Measurements from ENCODE around the gene GSDME. TPM values are rescaled to one million over a fixed set of nuclear protein-coding genes. Genes with fewer than 3 reads are reported as not detected.

Gene GSDME
- total and polyA plus RNA-seq, 4 donors: 12.0 to 53.6 (median 34.2) TPM

DNA sequence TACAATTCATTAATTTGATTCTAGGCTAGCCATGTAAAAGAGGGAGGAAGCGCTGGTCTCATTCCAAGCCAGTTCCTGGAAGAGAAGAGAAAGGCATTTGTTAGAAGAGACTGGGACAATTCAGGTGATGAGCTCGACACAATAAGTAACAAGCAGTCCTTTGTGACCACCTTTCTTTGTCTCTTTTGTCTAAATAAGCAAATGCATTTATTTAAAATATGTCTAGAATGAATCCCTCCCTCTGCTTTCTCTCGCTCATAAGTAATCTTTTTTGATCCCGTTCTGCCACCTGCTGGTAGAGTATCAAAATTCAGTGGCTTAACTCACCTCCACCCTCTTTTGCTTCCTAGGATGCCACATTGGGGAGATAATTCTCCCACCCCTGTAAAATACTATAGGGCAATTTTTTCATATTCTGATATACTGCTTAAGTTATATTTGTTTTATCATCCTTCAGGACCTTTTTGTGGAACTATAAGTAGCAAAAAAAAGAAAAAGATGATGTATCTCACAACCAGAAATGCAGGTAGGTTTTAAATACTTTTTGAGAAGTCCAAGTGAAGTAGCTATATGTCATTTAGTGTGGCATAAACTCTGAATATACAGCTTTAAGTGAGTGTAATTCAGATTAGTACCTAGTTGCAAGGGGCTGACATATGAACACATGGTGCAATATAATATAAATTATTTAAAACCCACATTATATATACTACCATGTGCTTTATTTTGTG is 91.5 kb downstream of the GSDME start:
- no peaks in the 10 kb centered on the region for H3K9me3 ChIP-seq (ENCODE audit: control insufficient read depth, insufficient read depth, low read length)
- H3K27me3 ChIP-seq (ENCODE audit: control insufficient read depth, insufficient read depth, low read length): no peaks in the 10 kb centered on the region
- H3K4me1 ChIP-seq (ENCODE audit: control insufficient read depth, insufficient read depth, low read length): no peaks in the 10 kb centered on the region
- H3K36me3 ChIP-seq (ENCODE audit: control insufficient read depth, insufficient read depth, low read length): no peaks in the 10 kb centered on the region
- H3K27ac ChIP-seq (ENCODE audit: low read depth, low read length): no peak overlapping the region
- peak; percentile 31 to 91 (median 49) for DNase-seq (ENCODE audit: low read depth in 4 of 6, low spot score in 6 of 6)
- WGBS (ENCODE audit: insufficient coverage): 100% methylated on average over 1 of the region's 4 CpGs
- H3K4me3 ChIP-seq (ENCODE audit: low read depth, low read length): no peak overlapping the region

DNA sequence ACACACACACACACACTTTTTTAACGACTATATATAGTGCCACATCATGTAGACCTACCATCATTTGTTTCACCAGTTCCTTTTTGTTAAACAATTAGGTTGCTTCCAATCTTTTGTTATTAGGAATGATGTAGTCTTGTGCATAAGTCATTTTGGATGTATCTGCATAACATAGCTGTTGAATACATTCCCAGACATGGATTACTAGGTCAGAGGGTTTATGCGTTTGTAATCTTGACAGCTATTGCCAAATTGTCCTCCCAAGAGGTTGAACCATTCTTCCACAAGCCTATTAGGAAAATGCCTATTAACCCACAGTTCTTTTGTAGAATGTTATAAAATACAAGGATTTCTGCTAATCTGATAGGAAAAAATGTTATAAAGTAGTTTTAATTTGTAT is 96.7 kb downstream of the GSDME start:
- peak in 1 of 6 donors; percentile 5 for DNase-seq (ENCODE audit: low read depth in 4 of 6, low spot score in 6 of 6)
- no peaks in the 10 kb centered on the region for H3K27me3 ChIP-seq (ENCODE audit: control insufficient read depth, insufficient read depth, low read length)
- H3K4me3 ChIP-seq (ENCODE audit: low read depth, low read length): no peak overlapping the region
- H3K4me1 ChIP-seq (ENCODE audit: control insufficient read depth, insufficient read depth, low read length): no peaks in the 10 kb centered on the region
- no peak overlapping the region for H3K27ac ChIP-seq (ENCODE audit: low read depth, low read length)
- WGBS (ENCODE audit: insufficient coverage): no CpG with 5 or more reads among the region's 2 CpGs
- H3K36me3 ChIP-seq (ENCODE audit: control insufficient read depth, insufficient read depth, low read length): no peaks in the 10 kb centered on the region
- peaks cover 1% of the 10 kb centered on the region for H3K9me3 ChIP-seq (ENCODE audit: control insufficient read depth, insufficient read depth, low read length)

DNA sequence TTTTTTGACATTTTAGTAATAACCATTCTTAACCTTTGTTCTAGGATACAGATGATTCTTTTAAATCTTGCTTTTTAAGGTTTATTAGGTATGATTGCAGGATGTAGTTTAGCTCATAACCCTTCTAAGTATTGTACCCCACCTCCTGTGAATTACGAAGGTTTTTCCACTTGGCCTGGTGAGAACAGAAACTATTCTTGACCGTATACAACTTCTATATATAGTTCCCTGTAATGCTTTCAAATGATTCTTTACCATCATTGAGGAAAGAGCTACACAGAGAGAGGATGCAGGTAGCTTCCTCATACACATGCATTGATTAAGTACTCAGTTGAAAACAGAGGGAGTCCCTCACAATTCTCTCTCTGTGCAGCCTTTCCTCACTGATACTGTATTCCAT is 97.8 kb downstream of the GSDME start:
- no peaks in the 10 kb centered on the region for H3K36me3 ChIP-seq (ENCODE audit: control insufficient read depth, insufficient read depth, low read length)
- no CpG with 5 or more reads among the region's 2 CpGs for WGBS (ENCODE audit: insufficient coverage)
- H3K4me1 ChIP-seq (ENCODE audit: control insufficient read depth, insufficient read depth, low read length): no peaks in the 10 kb centered on the region
- H3K27ac ChIP-seq (ENCODE audit: low read depth, low read length): no peak overlapping the region
- H3K9me3 ChIP-seq (ENCODE audit: control insufficient read depth, insufficient read depth, low read length): peaks cover 1% of the 10 kb centered on the region
- H3K4me3 ChIP-seq (ENCODE audit: low read depth, low read length): no peak overlapping the region
- no peaks in the 10 kb centered on the region for H3K27me3 ChIP-seq (ENCODE audit: control insufficient read depth, insufficient read depth, low read length)
- DNase-seq (ENCODE audit: low read depth in 4 of 6, low spot score in 6 of 6): no peak

DNA sequence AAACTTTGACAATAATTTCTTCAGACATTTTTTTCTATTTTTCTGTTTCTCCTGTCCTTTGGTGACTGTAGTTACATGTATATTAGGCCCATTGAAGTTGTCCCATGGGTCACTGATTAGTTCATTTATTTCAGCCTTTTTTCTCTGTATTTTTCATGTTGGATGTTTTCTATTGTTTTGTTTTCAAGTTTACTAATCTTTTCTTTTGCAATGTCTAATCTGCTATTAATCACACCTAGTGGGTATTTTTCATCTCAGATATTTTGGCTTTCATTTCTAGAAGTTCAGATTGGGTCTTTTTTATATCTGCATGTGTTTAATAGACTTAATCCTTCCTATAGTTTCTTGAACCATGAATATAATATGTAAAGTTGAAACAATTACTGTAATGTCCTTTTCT is 99.3 kb downstream of the GSDME start:
- Histone ChIP-seq H3K36me3 (ENCODE audit: control insufficient read depth, insufficient read depth, low read length) (no peaks in the 10 kb centered on the region), H3K27me3 (ENCODE audit: control insufficient read depth, insufficient read depth, low read length) (no peaks in the 10 kb centered on the region), H3K27ac (ENCODE audit: low read depth, low read length) (no peak overlapping the region), H3K4me1 (ENCODE audit: control insufficient read depth, insufficient read depth, low read length) (no peaks in the 10 kb centered on the region), H3K9me3 (ENCODE audit: control insufficient read depth, insufficient read depth, low read length) (peaks cover 1% of the 10 kb centered on the region), H3K4me3 (ENCODE audit: low read depth, low read length) (no peak overlapping the region)
- no peak for DNase-seq (ENCODE audit: low read depth in 4 of 6, low spot score in 6 of 6)

DNA sequence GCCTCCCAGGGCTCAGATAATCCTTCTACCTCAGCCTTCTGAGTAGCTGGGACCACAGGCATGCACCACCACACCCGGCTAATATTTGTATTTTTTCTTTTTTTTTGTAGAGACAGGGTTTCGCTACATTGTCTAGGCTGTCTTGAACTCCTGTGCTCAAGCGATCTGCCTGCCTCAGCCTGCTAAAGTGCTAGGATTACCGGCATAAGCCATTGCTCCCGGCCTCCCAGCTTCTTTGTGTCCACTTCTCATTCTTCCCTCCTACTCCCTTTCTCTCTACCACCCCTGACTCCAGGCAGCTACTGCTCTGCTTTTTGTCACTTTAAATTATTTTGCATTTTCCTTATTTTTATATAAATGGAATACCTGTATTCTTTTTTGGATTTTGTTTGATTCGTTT is 100.7 kb downstream of the GSDME start:
- no peak for DNase-seq (ENCODE audit: low read depth in 4 of 6, low spot score in 6 of 6)
- no peaks in the 10 kb centered on the region for H3K4me1 ChIP-seq (ENCODE audit: control insufficient read depth, insufficient read depth, low read length)

DNA sequence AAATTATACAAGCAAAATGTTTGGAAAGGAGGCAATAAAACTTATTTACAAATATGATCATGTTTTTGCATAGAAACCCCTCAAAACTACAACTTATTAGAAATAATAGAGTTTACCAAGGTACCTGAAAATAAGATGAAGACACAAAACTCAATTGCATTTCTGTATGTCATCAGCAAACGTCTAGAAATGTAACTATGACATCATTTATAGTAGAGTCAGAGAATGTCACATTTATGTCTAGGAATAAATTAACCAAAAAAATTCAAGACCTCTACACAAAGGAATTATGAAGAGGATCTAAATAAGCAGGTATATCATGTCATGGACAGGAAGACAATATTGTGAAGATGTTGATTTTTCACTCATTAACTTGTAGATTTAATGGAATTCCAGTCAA is 103.0 kb downstream of the GSDME start:
- H3K4me1 ChIP-seq (ENCODE audit: control insufficient read depth, insufficient read depth, low read length): no peaks in the 10 kb centered on the region
- no peaks in the 10 kb centered on the region for H3K27me3 ChIP-seq (ENCODE audit: control insufficient read depth, insufficient read depth, low read length)
- no peak overlapping the region for H3K4me3 ChIP-seq (ENCODE audit: low read depth, low read length)
- H3K9me3 ChIP-seq (ENCODE audit: control insufficient read depth, insufficient read depth, low read length): peaks cover 1% of the 10 kb centered on the region
- H3K27ac ChIP-seq (ENCODE audit: low read depth, low read length): no peak overlapping the region
- no CpG with 5 or more reads among the region's 1 CpG for WGBS (ENCODE audit: insufficient coverage)
- no peak for DNase-seq (ENCODE audit: low read depth in 4 of 6, low spot score in 6 of 6)
- no peaks in the 10 kb centered on the region for H3K36me3 ChIP-seq (ENCODE audit: control insufficient read depth, insufficient read depth, low read length)

More for the DNA sequence above, 100.7 kb downstream of the GSDME start:
- 87% methylated on average over 4 of the region's 6 CpGs for WGBS (ENCODE audit: insufficient coverage)
- no peaks in the 10 kb centered on the region for H3K27me3 ChIP-seq (ENCODE audit: control insufficient read depth, insufficient read depth, low read length)
- H3K36me3 ChIP-seq (ENCODE audit: control insufficient read depth, insufficient read depth, low read length): no peaks in the 10 kb centered on the region
- H3K9me3 ChIP-seq (ENCODE audit: control insufficient read depth, insufficient read depth, low read length): peaks cover 1% of the 10 kb centered on the region
- H3K27ac ChIP-seq (ENCODE audit: low read depth, low read length): no peak overlapping the region
- no peak overlapping the region for H3K4me3 ChIP-seq (ENCODE audit: low read depth, low read length)

DNA sequence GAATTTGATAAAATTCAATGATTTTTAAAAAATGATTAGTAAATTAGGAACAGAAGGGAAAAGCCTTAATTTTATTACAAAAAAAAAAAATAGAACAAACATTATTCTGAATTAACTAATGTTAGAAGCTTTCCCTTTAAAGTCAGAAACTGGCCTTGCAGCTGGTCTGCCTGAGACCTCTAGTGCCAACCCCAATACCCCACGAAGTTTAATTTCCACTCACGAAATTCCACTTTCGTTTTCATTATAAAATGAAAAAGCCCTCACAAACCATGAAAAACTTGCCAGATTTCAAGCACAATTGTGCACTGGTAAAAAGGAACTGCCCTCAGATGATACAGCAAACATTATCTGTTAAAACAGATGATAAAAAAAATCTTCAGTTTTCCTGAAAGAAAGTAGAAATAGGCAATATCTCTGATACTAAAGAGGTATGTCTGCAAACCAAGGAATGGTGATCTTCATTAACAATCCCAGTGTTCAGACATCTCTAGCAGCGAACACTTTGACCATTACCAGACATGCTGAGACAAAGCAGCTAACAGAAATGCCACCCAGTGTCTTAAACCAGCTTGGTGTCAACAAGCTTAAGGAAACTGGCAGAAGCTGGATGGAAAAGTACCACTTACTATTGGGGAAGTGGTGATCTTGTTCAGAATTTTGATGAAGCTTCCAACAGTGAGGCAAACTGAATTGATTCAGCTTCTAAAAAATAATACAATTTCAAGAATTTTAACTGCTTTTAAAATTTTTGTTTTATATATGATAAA is 103.8 kb downstream of the GSDME start:
- no peak overlapping the region for H3K4me3 ChIP-seq (ENCODE audit: low read depth, low read length)
- no peaks in the 10 kb centered on the region for H3K4me1 ChIP-seq (ENCODE audit: control insufficient read depth, insufficient read depth, low read length)
- H3K27me3 ChIP-seq (ENCODE audit: control insufficient read depth, insufficient read depth, low read length): no peaks in the 10 kb centered on the region
- H3K27ac ChIP-seq (ENCODE audit: low read depth, low read length): peak overlapping the region; percentile 76
- peak in 2 of 6 donors; percentile 7 to 60 for DNase-seq (ENCODE audit: low read depth in 4 of 6, low spot score in 6 of 6)
- H3K36me3 ChIP-seq (ENCODE audit: control insufficient read depth, insufficient read depth, low read length): no peaks in the 10 kb centered on the region
- WGBS (ENCODE audit: insufficient coverage): 53% methylated on average over 2 of the region's 4 CpGs
- peaks cover 1% of the 10 kb centered on the region for H3K9me3 ChIP-seq (ENCODE audit: control insufficient read depth, insufficient read depth, low read length)

DNA sequence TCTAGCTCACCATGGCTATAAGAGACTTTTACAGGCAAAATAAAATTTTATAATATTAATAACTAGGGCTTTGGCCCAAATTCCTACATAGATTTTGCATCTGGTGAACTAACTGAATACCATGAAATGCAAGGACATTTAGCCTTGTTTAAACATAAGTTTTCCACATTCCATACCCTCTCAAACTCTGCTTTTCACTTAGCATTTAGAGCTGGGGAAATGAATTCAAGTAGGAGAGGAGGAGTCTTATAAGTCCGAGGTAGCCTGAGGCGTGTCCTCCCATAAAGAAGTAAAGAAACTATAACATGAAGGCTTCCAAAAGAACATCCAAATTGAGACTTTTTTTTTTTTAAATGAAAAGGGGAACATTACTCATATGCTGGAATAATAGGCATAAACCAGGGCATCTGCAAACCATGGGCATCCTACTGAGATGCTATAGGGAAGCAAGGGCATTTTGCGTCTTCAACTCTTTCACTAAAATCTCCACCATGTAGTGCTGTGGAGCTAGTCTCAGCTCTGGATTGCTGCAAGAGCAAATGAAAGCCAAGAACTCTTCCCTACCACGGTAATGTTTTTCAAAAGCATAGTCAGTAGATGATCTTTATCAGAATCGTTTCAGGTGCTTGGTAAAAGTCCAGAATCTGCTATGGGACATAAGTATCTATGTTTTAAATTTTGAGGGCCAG is 104.9 kb downstream of the GSDME start:
- H3K27me3 ChIP-seq (ENCODE audit: control insufficient read depth, insufficient read depth, low read length): no peaks in the 10 kb centered on the region
- no peaks in the 10 kb centered on the region for H3K4me1 ChIP-seq (ENCODE audit: control insufficient read depth, insufficient read depth, low read length)
- DNase-seq (ENCODE audit: low read depth in 4 of 6, low spot score in 6 of 6): peak in 1 of 6 donors; percentile 2
- no CpG with 5 or more reads among the region's 5 CpGs for WGBS (ENCODE audit: insufficient coverage)
- H3K4me3 ChIP-seq (ENCODE audit: low read depth, low read length): no peak overlapping the region
- no peaks in the 10 kb centered on the region for H3K9me3 ChIP-seq (ENCODE audit: control insufficient read depth, insufficient read depth, low read length)
- H3K36me3 ChIP-seq (ENCODE audit: control insufficient read depth, insufficient read depth, low read length): no peaks in the 10 kb centered on the region
- H3K27ac ChIP-seq (ENCODE audit: low read depth, low read length): no peak overlapping the region

Measured in spinal cord (tissue), 10 donors.